Right atrium auricular region (tissue), 2 donors: ENCODE measurements around the gene ARL6IP6. TPM values are rescaled to one million over a fixed set of nuclear protein-coding genes. Genes with fewer than 3 reads are reported as not detected.
"Not testable (repeated sequence)": the region's sequence is repeated elsewhere in the genome, so short reads cannot be mapped to it uniquely, and the experiment has no call there.

Source experiments
- DNase-seq: peaks from one replicate; pipeline ENCODE4 v3.0.0-alpha.2; 2019; ENCODE audit warnings: low spot score
- H3K27ac ChIP-seq, 2 donors: fragments of 200-600 bp; sonication (generic); 1 replicate in 1 of 2; 2 replicates in 1 of 2; pipeline ENCODE4 v1.5.1; 2016 to 2019
- H3K27me3 ChIP-seq, 2 donors: fragments of 200-600 bp; sonication (generic); one replicate each; pipeline versions ENCODE4 v1.5.1 to v1.6.0; 2017 to 2019
- H3K36me3 ChIP-seq: fragments of 200-600 bp; sonication (generic); one replicate; pipeline ENCODE4 v1.5.1; 2016
- H3K4me1 ChIP-seq, 2 donors: fragments of 200-600 bp; sonication (generic); one replicate each; pipeline versions ENCODE4 v1.5.1 to v1.6.0; 2017 to 2019
- H3K4me3 ChIP-seq, 2 donors: fragments of 200-600 bp; sonication (generic); 1 replicate in 1 of 2; 2 replicates in 1 of 2; pipeline ENCODE4 v1.5.1; 2017 to 2019; ENCODE audit warnings: mild to moderate bottlenecking in 1 of 2, moderate library complexity in 1 of 2
- H3K9me3 ChIP-seq, 2 donors: fragments of 200-600 bp; sonication (generic); one replicate each; pipeline ENCODE4 v1.5.1; 2019
- CTCF ChIP-seq, 2 donors: fragments of 200-600 bp; sonication (generic); IDR thresholded peaks; one replicate each; pipeline ENCODE4 v1.5.1; 2019; ENCODE audit warnings: antibody characterized with exemption in 2 of 2
- total RNA-seq, 2 donors: library from RNA; depleted of rRNA; stranded (reverse); fragments of >200 nt; gene quantifications; one replicate each; pipeline ENCODE4 v1.1.0, GENCODE V29; 2016

Gene ARL6IP6
- total RNA-seq, 2 donors from 2014 or later = 7.5 to 10.0 TPM

DNA sequence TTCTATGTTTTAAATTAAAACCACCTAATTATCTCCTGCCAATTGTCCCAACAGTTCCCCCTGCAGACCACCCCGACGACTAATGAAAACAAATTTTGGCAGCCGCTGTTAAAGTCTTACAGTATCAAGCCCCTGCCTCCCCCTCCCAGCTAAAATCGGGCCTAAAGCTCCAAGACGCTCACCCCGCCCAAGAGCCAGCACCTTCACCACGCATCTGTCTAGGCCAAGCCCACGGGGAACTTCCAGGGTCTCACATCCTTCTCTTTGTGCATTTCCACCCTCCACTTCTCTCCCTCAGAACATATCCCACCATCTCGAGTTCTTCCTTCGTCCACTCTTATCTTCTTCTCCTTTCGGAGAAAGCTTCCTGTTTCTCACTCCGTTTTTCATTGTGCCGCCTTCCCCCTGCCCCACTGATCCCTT lies 1.6 kb upstream of the ARL6IP6 start:
- peaks cover 8% of the 10 kb centered on the region for H3K36me3 ChIP-seq
- H3K9me3 ChIP-seq = no peaks in the 10 kb centered on the region
- DNase-seq = no peak
- peak overlapping the region; percentile 91 to 94 for H3K4me3 ChIP-seq
- no peak for TF ChIP-seq CTCF (IDR thresholded peaks at IDR 0.05)
- no peaks in the 10 kb centered on the region for H3K27me3 ChIP-seq
- peaks cover 0 to 40% of the 10 kb centered on the region in 2 donors for H3K4me1 ChIP-seq
- peak overlapping the region; percentile 98 for H3K27ac ChIP-seq

GRCh38 chr2:152717228-152718075 lies 968 bp upstream of the ARL6IP6 start, which contains the start of gene PRPF40A:
TSS of gene PRPF40A (minus strand) at chr2:152717461. CDS start at chr2:152717439, 22 bp downstream.
- Histone ChIP-seq H3K4me1 (peaks cover 0 to 41% of the 10 kb centered on the region in 2 donors), H3K27me3 (no peaks in the 10 kb centered on the region), H3K27ac (peak within 1 kb of the TSS; percentile 98), H3K9me3 (no peaks in the 10 kb centered on the region), H3K4me3 (peak within 1 kb of the TSS; percentile 91 to 94), H3K36me3 (peaks cover 8% of the 10 kb centered on the region)
- peak in 1 of 2 donors; percentile 16 for TF ChIP-seq CTCF (IDR thresholded peaks at IDR 0.05)
- peak; percentile 99 for DNase-seq

- Histone ChIP-seq H3K36me3 (peaks cover 4% of the 10 kb centered on the region), H3K27ac (peak overlapping the region; percentile 98), H3K4me3 (peak overlapping the region; percentile 91 to 94), H3K4me1 (peaks cover 0 to 44% of the 10 kb centered on the region in 2 donors), H3K9me3 (no peaks in the 10 kb centered on the region), H3K27me3 (no peaks in the 10 kb centered on the region)
- peak; percentile 60 for DNase-seq
- no peak for TF ChIP-seq CTCF (IDR thresholded peaks at IDR 0.05)
These were observed 657 bp downstream of the ARL6IP6 start for GRCh38 chr2:152718909-152719645.

GRCh38 chr2:152720794-152721193 lies 2.4 kb downstream of the ARL6IP6 start:
- Histone ChIP-seq H3K36me3 (no peaks in the 10 kb centered on the region), H3K27ac (no peak overlapping the region), H3K4me1 (peaks cover 0 to 33% of the 10 kb centered on the region in 2 donors), H3K4me3 (no peak overlapping the region), H3K9me3 (no peaks in the 10 kb centered on the region), H3K27me3 (no peaks in the 10 kb centered on the region)
- DNase-seq = no peak
- no peak for TF ChIP-seq CTCF (IDR thresholded peaks at IDR 0.05)

GRCh38 chr2:152722639-152723038 lies 4.2 kb downstream of the ARL6IP6 start:
- not testable (repeated sequence) for H3K9me3 ChIP-seq, H3K4me3 ChIP-seq, H3K27ac ChIP-seq, H3K27me3 ChIP-seq, DNase-seq, H3K36me3 ChIP-seq
- H3K4me1 ChIP-seq = peaks cover 0 to 23% of the 10 kb centered on the region in 2 donors

DNA sequence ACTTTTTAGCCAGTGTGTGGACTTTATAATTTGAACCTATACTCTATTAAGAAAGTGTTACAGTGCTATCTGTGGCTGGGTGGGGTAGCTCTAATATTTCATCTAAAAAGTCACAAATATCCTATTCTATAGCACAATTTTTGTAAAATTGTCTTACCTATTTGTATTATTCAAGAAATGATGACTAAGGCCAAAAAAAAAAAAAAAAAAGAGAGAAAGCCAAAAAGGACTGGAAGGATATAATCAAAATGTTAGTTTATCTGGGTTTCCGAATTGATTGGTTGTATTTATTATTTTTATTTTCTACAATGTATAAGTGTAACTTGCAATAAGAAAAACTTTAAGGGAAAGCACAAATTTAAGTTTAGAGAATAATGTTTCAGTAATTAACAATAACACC lies 5.5 kb downstream of the ARL6IP6 start:
- H3K27me3 ChIP-seq = no peaks in the 10 kb centered on the region
- no peak overlapping the region for H3K4me3 ChIP-seq
- H3K9me3 ChIP-seq = no peaks in the 10 kb centered on the region
- no peaks in the 10 kb centered on the region for H3K36me3 ChIP-seq
- H3K27ac ChIP-seq = no peak overlapping the region
- no peak for DNase-seq
- TF ChIP-seq CTCF (IDR thresholded peaks at IDR 0.05) = no peak
- peaks cover 0 to 23% of the 10 kb centered on the region in 2 donors for H3K4me1 ChIP-seq
